HG02610 (cell line): ENCODE data around the gene ALDH1A1.
"Not testable (repeated sequence)": the region's sequence is repeated elsewhere in the genome, so short reads cannot be mapped to it uniquely, and the experiment has no call there.

Experiments
- ATAC-seq: cut with Tn5 transposase; IDR thresholded peaks from one replicate; pipeline ENCODE4 v1.9.1; 2021; ENCODE audit warnings: mild to moderate bottlenecking, moderate library complexity; ENCODE audit not compliant: unreplicated experiment

ALDH1A1 gene

DNA sequence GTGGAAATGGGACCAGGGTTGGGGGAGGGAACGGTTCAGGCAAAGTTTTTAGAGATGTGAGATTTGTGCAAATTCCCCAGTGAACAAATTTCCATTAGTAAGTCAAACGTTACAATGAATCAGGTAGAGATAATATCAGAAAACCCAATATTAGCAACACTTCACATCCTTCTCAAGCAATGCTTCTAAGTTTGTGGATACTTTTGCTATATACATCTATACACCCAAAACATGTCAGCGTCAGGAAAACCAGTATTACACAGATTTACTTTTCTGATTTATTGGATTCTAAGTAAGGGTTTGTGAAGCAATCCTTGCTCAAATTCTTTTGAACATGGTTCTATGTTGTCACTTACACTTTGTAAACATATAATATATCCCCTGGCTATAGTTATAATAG, 6.5 kb downstream of the ALDH1A1 start:
- no peak for ATAC-seq

DNA sequence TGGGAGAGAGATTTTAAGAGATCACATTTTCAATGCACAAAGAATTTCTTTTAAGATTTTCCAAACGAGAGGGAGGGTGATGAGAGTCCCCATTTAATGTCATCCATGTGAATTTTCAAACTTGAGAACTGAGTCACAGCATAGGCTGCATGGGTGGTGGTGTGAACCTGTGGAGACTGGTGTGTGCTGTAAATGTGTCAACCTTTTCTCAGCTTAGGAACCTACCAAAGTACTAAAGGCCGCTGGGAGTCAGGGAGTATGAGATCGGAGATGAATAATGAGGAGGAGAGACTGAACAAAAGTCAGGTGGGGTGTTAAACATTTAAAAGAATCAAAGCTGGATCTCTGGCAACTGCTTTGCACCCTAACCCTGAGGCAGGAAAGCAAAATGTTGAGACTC, 7.5 kb downstream of the ALDH1A1 start:
- ATAC-seq: no peak

DNA sequence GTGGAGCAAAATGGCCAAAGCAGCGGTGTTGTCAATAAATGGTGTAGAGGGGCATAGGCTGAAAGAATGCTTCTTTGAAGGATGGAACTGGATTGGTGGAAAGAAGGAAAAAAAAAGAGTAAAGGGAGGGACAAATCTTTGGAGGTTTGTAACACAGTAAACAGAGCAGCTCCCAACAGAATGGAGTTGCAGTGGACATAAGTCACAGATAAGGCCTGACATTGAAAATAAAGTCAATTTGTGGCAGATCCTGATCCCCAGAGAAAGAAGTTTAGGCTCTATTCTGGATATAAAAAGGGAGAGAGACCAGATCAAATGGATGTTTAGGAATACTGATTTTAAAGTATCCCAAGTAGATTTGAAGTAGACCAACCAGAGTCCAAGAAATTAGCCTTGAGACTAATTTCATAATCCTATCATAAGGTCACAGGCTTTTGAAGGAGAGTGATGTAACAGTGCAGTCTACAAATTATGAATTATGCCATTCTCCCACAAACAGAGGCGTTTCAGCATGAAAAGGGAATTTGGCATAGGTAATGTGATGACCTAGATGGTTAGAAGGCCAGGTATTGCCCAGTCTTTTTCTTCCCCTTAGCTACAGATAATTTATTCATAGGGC, 8.9 kb downstream of the ALDH1A1 start:
- no peak for ATAC-seq

DNA sequence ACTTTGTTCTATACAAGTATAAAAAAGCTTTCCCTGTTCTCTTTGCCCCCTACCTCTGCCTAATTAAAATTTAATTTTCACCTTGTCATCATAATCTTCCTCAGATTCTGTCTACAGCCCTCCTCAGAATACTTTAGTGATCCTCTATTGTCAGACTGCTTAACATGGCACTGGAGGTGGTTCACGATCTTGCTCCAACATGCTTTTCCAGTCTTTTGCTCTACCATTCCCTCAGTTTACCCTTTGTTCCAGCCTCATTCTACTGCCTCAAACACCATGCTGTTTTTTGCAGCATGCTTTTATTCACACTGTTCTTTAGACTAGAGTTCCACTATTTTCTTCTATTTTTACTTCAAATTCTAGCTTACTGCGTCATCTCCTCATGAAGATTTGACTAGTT, 10.4 kb downstream of the ALDH1A1 start:
- ATAC-seq: no peak

DNA sequence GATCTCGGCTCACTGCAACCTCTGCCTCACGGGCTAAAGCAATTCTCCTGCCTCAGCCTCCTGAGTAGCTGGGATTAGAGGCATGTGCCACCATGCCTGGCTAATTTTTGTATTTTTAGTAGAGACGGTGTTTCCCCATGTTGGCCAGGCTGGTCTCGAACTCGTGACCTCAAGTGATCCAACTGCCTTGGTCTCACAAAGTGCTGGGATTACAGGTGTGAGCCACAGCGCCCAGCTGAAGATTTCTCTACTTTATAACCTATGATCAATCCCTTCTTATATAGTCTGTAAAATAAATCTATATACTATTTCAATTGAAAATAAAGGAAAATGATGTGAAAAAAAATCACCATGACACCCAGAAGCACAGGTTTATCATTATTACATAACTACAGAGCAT, 13.3 kb downstream of the ALDH1A1 start:
- not testable (repeated sequence) for ATAC-seq

DNA sequence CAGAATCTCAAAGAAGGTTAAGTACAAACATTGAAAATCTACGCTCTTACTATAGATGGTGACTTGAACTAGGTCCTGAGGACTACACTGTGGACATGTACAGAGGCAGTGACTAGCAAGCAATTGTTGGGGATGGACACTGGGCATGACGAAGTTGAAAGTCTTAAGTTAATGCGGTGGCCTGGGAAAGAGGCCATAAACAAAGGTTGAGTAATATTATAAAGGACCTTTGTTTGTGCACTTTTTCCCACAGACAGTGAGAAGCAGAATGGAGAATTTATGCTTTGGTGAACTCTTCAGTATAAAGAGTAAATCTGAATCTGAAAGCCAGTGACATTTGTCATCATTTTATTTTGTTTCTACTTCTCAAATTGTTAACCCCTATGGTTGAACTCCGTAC, 15.3 kb downstream of the ALDH1A1 start:
- ATAC-seq: no peak

DNA sequence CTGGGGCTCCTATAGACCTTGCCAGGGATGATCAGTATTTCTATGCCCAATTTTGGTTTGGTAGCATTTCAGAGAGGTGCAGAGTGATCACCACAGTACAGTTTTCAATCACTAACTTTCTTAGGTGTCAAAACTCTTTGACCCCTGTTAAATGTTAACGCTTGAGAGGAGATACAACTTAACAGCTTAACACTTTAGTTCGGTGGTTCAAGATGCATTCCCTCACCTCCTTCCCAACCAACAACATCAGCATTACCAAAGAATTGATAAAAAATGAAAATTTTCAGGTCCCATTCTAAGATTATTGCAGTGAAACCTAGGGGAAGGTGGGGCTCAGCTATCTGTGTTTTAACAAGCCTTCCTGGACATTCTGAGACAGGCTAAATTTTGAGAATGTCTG, 16.2 kb downstream of the ALDH1A1 start:
- no peak for ATAC-seq

DNA sequence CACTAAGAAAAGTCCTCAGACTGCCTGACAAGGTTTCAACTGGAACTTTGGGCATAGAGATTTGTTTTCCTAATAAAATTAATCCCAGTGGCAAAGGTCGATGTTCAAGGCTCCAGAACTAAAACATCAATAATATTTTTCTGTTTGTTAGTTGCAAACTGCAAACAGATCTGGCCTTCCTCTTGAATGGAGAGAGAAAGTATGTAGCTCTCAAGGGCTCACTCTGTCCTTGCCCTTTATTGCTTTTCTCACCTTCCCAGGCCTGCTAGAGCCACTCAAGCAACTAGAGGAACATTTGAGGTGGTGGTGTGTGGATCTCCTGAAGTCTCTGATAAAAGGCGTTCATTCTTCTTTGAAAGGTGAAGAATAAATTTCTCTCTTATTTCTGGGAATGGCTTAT, 16.6 kb downstream of the ALDH1A1 start:
- no peak for ATAC-seq

DNA sequence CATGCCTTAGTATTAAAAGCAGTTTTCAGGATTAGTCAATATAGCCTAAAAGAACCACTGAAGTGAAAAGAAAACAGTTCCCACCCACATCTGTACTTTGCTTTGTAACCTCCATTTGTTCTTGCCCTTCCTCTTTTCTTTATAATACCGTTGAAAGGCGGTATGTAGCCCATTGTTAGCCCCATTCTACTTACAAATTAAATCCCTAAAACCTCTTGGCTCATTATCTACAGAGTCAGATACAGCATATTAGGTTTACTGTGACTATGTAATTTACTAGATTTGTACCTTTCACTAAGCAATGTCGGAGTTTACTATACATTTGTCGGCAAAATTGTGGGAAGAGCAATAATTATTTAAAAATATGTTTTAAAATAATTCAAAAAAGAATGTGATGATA, 17.3 kb downstream of the ALDH1A1 start:
- ATAC-seq: no peak

DNA sequence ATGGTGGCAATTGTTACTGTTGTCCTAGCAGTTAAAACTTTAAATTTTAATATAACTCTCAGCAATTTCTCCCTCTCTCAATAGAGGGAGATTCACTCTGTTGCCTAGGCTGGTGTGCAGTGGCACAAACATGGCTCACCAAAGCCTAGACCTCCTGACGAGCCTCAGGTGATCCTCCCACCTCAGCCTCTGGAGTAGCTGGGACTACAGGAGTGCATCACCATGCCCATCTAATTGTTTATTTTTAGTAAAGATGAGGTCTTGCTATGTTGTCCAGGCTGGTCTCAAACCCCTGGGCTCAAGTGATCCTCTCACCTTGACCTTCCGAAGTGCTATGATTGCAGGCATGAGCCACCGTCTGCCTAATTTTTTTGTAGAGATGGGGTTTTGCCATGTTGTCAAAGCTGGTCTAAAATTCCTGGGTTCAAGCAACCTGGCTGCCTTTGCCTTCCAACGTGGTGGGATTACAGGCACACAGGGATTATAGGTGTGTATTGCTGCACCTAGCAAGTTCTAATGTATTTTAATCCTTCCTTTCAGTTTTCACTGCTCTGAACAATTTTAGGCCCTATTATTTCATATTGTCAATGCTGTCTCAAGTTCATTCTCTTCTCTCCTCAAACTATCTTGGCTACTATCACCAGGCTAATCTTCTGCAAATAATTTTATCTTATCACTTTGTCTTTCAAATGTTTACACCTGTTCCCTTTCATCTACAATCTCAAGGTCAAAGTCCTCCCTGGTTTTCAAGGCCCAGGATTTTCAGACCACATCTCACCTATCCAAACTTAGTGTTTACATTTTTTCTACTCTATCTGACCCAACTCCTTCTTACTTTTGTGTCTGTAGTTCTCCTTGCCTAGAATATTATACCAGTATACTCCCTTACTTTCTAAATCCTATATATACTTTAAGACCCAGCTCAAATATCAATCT, 18.9 kb downstream of the ALDH1A1 start:
- no peak for ATAC-seq

DNA sequence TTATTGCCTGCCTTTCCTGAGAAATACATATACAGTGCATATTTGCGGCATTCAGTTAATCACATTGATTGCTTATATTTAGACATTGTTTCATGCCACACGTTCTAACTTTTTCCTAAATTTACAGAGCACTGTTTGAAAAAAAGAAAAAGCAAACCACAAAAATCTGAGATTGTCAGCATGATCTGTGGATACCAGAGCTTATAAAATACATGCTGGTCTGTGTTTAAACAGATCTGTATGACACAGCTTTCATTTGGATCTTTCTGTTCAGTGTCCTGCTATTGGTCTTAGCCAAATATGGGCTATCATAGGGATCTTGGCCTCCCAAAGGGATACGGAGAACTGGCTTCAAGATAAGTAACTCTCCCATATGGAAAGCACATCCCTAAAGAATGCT, 20.2 kb downstream of the ALDH1A1 start:
- ATAC-seq: no peak

DNA sequence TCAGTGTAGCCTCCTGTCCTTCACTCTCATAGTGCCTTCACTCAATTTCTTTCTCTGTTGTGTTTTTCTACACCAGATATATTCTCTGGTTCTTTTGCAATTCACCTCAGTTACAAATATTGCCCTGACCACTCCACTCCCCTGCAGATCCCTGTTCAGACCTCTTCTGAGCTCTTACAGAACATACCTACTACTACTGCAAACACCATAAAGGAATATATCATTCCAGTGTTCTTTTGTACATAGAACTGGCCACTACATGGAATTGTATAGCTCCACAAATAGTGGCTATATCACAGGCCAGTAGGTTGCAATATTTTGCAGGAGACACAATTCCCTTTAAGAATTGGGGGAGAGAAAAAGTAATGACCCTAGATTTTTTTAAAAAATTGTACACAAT, 21.0 kb downstream of the ALDH1A1 start:
- ATAC-seq: no peak

DNA sequence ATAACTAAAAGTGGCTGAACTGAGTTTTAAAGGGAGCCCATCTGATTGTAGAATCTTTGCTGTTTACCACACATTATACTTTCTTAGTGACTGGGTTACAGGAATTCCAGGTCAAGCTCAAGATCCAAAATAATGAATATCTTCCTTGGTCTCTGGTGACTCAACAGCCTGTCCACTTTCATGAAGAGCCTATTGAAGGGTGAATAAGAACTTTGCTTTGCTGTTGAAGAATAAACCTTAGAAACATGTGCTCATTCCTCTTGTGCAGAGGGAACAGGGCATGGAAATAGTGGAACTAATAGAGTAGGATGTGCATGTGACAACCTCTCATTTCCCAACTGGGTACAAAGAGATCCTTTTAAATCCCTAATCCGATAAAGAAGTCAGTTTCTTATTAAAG, 21.4 kb downstream of the ALDH1A1 start:
- no peak for ATAC-seq

DNA sequence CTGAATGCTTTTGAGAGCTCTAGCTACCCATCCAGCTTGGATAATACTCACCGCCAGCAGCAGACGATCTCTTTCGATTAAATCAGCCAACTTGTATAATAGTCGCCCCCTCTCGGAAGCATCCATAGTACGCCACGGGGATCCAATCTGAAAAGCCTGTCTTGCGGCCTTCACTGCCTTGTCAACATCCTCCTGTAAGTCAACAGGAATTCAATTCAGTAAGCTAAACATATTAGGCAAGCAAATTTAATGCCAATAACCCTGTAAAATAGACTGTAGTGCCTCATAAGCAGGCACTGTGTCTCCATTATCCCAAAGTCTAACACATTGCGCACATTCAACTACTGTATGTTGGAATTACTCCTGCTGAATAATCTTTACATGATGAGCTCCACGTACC, 22.0 kb downstream of the ALDH1A1 start:
- ATAC-seq: no peak

DNA sequence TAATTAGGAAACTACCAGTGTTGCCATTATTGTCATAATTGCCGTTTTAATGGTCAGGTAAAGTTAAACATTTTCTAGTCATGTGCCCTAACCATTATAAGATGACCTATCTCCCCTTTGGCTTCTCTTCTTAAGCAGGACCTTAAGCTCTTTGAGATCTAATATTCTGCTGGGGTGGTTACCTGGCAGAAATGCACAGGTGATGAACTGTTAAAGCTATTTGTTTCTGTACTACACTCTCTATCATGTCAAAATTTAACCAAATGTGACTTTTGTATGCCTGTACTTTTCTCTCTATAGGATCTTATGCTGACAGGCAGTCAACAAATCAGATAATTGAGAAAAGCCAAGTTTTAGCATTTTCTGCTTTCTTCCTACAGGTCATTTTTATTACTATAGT, 23.3 kb downstream of the ALDH1A1 start:
- no peak for ATAC-seq

DNA sequence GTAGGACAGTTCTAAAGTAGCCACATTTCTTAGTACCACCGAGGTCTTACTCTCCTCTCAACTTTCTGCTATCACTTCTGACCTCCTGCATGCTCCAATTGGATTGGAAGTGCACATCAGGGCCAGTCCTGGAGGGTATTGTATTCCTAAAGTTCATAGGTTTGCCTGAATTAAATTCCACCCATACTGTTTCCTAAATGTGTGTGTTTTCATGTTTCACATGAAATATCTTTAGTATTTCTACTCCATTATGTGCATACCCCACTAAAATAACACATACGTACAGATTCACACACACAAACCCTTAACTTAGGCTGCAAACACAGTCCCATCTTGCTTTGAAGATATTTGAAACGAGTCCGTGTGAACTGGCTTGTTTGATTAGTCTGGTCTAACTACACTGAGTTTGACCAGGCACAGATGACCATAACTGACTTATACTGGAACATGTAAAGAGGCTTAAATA, 24.8 kb downstream of the ALDH1A1 start:
- no peak for ATAC-seq

DNA sequence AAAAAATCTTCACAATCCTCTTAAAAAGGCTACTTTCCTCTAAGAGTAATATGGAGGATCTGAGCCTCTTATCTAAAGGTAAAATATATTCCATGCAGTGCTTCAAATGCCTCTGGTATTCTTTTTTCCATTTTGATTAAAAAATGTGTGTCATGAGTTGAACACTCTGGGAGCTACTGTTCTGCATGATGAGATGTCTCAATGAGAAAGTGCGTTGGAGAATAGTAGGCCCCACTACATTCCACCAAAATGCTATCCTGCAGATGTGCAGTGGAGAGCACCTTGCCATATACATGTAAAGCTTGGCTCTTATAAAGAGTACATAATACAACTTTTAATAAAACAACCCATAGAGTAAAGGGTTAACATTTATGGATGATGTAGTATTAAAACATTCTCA, 26.3 kb downstream of the ALDH1A1 start:
- no peak for ATAC-seq

DNA sequence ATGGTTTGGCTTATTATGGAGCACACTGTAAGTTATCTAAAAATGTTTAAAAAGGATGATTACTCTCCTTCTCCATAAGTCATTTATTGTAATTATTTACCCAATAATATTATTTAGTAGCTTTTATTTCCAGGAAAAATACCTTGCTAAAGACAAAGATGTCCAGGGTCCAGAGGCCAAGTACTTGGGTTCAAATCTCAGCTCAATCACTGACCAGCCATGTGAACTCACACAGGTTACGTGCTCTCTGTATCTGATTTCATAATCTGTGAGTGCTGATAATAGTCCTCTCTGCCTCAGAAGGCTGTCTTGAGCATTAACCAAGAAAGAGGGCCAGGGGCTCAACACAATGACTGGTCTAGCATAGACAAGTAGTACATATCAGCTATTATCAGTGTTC, 27.0 kb downstream of the ALDH1A1 start:
- no peak for ATAC-seq

DNA sequence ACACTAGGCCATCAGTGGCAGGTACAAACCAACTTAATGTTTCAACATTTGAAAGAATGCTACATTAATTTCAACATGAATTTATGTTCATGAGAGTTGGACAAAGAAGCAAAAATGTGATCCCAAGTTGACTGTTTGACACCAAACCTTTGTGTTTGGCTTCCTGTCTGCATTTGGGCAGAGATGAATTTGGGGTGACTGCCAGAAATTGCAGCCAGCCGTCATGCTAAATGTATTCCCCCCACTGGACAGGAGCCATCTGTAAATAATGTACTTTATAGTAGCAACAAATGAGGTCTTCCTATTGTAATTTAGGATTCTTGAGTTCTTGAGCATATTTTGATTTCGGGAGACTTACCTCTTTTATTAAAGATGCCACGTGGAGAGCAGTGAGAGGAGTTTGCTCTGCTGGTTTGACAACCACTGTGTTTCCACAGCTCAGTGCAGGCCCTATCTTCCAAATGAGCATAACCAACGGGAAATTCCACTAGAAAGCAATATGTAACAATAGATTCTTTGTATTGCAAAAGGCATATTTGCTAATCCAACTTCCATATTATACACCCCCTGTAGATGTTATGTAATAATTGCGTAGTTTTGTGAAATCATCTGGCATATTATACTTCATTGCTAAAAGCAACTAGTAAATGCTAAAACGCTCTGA, 27.6 kb downstream of the ALDH1A1 start:
- ATAC-seq: no peak

DNA sequence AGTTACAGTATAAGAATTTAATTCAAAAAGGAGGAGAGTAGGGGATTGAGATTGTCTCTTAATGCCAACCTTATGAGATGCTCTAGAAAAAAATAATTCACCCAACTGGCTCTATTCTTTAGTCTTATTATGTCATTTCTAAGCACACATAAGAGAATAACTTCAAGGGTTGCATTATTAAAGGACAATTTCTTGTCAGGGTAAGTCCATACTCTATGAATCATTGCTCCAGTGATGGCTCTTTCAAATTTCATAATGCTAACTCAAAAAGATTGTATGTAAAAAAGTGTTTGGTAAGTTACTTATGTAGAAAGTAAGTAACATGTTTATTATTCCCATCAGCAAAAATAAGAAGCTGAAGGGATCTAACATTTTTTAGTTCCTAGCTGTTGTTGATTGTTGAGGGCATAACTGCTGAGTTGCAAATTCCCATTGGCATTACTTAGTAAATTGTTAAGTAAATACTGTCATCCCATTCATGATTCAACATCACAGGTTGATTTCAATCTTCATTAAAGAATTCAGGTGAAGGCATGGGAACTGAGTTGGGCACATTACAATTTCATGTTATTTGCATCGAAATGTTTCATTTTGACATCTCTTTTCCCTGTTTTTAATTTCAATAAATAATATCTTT, 28.6 kb downstream of the ALDH1A1 start:
- no peak for ATAC-seq

DNA sequence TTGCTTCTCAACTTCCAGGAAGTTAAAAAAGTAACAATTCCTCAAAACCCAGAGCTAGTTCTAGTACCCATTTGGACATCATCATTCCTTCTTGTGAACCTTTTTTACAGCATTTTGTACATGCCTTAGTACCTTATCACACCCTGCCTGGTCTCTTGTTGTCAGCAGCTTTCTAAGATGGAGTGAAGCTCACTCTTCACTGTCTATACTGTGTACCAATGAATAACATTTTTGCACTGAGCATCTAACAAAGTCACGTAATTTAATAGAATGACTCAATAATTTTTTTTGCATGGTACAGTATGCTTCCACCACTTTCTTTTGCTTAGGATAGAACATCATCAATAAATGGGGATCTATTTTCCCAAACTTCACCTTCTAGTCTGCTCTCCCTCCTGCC, 29.8 kb downstream of the ALDH1A1 start:
- ATAC-seq: no peak
